ENCODE measurements around the gene MMP13. TPM values are rescaled to one million over a fixed set of nuclear protein-coding genes. Genes with fewer than 3 reads are reported as not detected.
A peak's percentile ranks its signal among the peaks of the same experiment; 100 is the strongest.

MMP13 gene
- polyA plus RNA-seq, 6 donors from 2014 or later, result not detected

DNA sequence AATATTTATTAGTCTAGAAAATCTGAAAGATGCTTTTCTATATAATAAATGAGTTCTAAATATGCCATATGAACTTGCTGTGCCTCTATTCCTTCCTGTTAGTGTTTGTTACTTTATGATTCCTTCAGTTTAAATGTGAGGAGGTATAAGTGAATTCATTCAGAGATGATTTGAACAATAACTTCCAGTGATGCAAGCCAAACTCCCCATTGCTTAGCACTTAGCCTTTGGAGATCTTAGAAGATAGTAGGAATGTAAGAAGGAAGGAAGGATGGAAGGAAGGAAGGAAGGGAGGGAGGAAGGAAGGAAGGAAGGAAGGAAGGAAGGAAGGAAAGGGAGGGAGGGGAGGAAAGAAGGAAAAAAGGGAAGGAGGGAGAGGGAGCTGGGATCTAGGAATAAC lies 25.1 kb downstream of the MMP13 start:
- ATAC-seq (ENCODE audit: low read depth in 2 of 2), result no peak
- no peak overlapping the region for H3K4me3 Mint-ChIP-seq
- H3K9me3 Mint-ChIP-seq, result no peaks in the 10 kb centered on the region
- no peaks in the 10 kb centered on the region for H3K36me3 Mint-ChIP-seq
- DNase-seq, result no peak
- H3K27ac Mint-ChIP-seq, result no peak overlapping the region
- H3K4me1 Mint-ChIP-seq, result no peaks in the 10 kb centered on the region
- peaks cover 0 to 7% (median 7%) of the 10 kb centered on the region in 3 donors for H3K27me3 Mint-ChIP-seq

DNA sequence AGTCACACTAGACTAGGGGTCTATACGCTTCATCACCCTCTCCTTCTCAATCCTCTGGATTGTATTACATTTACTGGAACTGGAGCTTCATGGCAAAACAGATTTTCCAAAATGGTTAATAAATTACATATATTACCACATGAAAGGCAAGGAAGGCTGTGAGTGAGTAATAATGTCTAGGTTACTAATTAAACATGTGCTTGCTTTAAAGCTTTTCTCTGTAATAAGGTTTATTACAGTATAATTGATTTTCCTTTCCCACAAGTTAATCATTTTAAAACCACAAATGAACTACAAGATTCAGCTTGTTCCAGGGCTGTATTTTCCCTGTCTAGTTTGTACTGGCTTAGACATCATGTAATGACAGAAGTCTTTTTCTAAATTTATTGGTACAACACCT lies 25.6 kb downstream of the MMP13 start:
- H3K9me3 Mint-ChIP-seq, result no peaks in the 10 kb centered on the region

DNA sequence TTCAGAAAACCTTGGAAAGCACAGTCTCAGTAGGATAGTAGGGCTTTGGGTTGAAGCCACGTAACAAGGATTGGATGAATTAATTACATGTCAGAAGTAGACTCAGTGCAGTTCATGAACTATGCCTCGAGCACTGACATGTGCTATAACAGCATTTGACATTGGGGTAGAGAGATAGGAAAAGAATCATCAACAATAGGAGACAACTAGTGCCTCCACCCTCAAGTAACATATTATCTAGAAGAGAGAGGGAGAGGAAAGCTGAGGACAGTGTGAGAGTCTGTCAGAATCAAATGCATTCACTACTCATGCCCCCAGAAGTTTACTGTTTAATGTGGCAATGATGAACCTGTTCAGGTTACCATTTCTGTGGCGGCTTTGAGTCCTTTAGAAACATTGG lies 26.4 kb downstream of the MMP13 start:
- H3K36me3 Mint-ChIP-seq, result no peaks in the 10 kb centered on the region
- H3K9me3 Mint-ChIP-seq, result no peaks in the 10 kb centered on the region
- no peaks in the 10 kb centered on the region for H3K4me1 Mint-ChIP-seq
- ATAC-seq (ENCODE audit: low read depth in 2 of 2) (no peak), DNase-seq (no peak)
- no peak overlapping the region for H3K4me3 Mint-ChIP-seq
- peaks cover 5 to 9% (median 5%) of the 10 kb centered on the region in 3 donors for H3K27me3 Mint-ChIP-seq
- H3K27ac Mint-ChIP-seq, result no peak overlapping the region

More for the DNA sequence above, 25.6 kb downstream of the MMP13 start:
- Mint-ChIP-seq H3K4me1 (no peaks in the 10 kb centered on the region), H3K4me3 (no peak overlapping the region), H3K27ac (no peak overlapping the region), H3K36me3 (no peaks in the 10 kb centered on the region), H3K27me3 (peaks cover 0 to 9% (median 5%) of the 10 kb centered on the region in 3 donors)
- ATAC-seq (ENCODE audit: low read depth in 2 of 2), result no peak
- DNase-seq, result no peak

- no peaks in the 10 kb centered on the region for H3K4me1 Mint-ChIP-seq
Measured at GRCh38 chr11:102928247-102928646, 27.3 kb downstream of the MMP13 start.

GRCh38 chr11:102927624-102927990 lies 27.9 kb downstream of the MMP13 start:
- H3K27me3 Mint-ChIP-seq, result peaks cover 10 to 11% (median 10%) of the 10 kb centered on the region in 3 donors
- no peaks in the 10 kb centered on the region for H3K36me3 Mint-ChIP-seq
- H3K4me3 Mint-ChIP-seq, result no peak overlapping the region
- H3K9me3 Mint-ChIP-seq, result peaks cover 0 to 2% (median 0%) of the 10 kb centered on the region in 7 donors
- ATAC-seq (ENCODE audit: low read depth in 2 of 2) (no peak), DNase-seq (no peak)
- no peak overlapping the region for H3K27ac Mint-ChIP-seq
- no peaks in the 10 kb centered on the region for H3K4me1 Mint-ChIP-seq

More at GRCh38 chr11:102928247-102928646, 27.3 kb downstream of the MMP13 start:
- H3K9me3 Mint-ChIP-seq, result peaks cover 0 to under 1% (median 0%) of the 10 kb centered on the region in 7 donors
- H3K4me3 Mint-ChIP-seq, result no peak overlapping the region
- no peak overlapping the region for H3K27ac Mint-ChIP-seq
- ATAC-seq (ENCODE audit: low read depth in 2 of 2), result no peak
- peaks cover 6 to 9% (median 7%) of the 10 kb centered on the region in 3 donors for H3K27me3 Mint-ChIP-seq
- H3K36me3 Mint-ChIP-seq, result no peaks in the 10 kb centered on the region
- no peak for DNase-seq

- Mint-ChIP-seq H3K9me3 (peaks cover 0 to 2% (median 0%) of the 10 kb centered on the region in 7 donors), H3K4me1 (peaks cover 0 to 2% (median 0%) of the 10 kb centered on the region in 3 donors), H3K4me3 (no peak overlapping the region), H3K36me3 (no peaks in the 10 kb centered on the region), H3K27me3 (peaks cover 10 to 14% (median 11%) of the 10 kb centered on the region in 3 donors), H3K27ac (no peak overlapping the region)
- ATAC-seq (ENCODE audit: low read depth in 2 of 2), result no peak
- no peak for DNase-seq
Measured at GRCh38 chr11:102926961-102927623, 28.4 kb downstream of the MMP13 start.

GRCh38 chr11:102926517-102926916 lies 29.0 kb downstream of the MMP13 start:
- Mint-ChIP-seq H3K9me3 (peaks cover 0 to 2% (median 0%) of the 10 kb centered on the region in 7 donors), H3K27me3 (peaks cover 10 to 16% (median 14%) of the 10 kb centered on the region in 3 donors), H3K36me3 (no peaks in the 10 kb centered on the region), H3K4me1 (peaks cover 0 to 5% (median 1%) of the 10 kb centered on the region in 3 donors), H3K4me3 (no peak overlapping the region), H3K27ac (no peak overlapping the region)
- DNase-seq (no peak), ATAC-seq (ENCODE audit: low read depth in 2 of 2) (no peak)

DNA sequence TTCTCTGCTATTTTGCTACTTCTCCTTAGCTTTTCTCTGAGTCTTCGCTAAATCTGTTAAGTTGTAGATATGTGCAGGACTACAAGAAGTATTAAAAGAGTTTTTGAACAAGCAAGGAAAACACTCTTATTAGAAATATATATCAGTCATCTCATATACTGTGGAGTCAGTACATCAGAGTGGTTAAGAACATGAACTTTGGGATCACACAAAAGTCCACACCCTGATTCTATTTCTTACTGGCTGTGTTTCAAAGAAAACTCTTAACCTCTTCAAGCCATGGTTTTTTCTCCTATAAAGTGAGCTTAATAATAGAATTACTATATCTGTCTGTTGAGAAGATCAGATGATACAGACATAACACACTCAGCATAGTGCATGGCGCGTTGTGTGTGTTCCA lies 29.5 kb downstream of the MMP13 start:
- Mint-ChIP-seq H3K4me3 (no peak overlapping the region), H3K36me3 (no peaks in the 10 kb centered on the region), H3K27me3 (peaks cover 10 to 15% (median 13%) of the 10 kb centered on the region in 3 donors), H3K27ac (no peak overlapping the region), H3K4me1 (peaks cover 0 to 9% (median 3%) of the 10 kb centered on the region in 3 donors), H3K9me3 (peaks cover 0 to 2% (median 0%) of the 10 kb centered on the region in 7 donors)
- ATAC-seq (ENCODE audit: low read depth in 2 of 2) (no peak), DNase-seq (no peak)

- no peak overlapping the region for H3K27ac Mint-ChIP-seq
- H3K4me3 Mint-ChIP-seq, result no peak overlapping the region
- ATAC-seq (ENCODE audit: low read depth in 2 of 2) (peak in 1 of 2 donors; percentile 27), DNase-seq (no peak)
- peaks cover 5 to 15% (median 13%) of the 10 kb centered on the region in 3 donors for H3K27me3 Mint-ChIP-seq
- peaks cover 0 to 2% (median 0%) of the 10 kb centered on the region in 7 donors for H3K9me3 Mint-ChIP-seq
- H3K4me1 Mint-ChIP-seq, result peaks cover 6 to 20% (median 7%) of the 10 kb centered on the region in 3 donors
- no peaks in the 10 kb centered on the region for H3K36me3 Mint-ChIP-seq
Measured at GRCh38 chr11:102924851-102925380, 30.6 kb downstream of the MMP13 start.

DNA sequence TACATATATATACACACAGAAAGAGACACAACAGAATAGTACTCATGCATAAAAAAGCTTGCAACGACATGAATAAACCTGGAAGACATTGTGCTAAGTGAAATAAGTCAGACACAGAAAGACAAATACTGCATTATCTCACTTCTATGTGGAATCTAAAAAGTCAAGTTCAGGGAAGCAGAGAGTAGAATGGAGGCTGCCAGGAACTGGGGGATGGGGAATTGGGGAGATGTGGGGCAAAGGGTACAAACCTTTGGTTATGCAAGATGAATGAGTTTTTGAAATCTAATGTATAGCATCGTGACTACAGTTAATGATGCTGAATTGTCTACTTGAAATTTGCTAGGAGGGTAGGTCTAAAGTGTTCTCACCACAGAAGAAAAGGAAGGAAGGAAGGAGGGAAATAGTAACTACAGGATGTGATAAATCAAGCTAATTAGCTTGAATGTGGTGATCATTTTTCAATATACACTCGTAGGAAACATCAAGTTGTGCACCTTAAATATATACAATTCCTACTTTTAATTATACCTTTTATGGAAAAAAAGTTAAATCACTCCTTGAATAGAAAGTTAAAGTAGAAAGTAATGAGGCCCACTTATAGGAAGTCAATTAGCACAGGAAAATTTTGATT lies 33.8 kb downstream of the MMP13 start:
- peaks cover 5 to 25% (median 13%) of the 10 kb centered on the region in 3 donors for H3K27me3 Mint-ChIP-seq
- H3K4me3 Mint-ChIP-seq, result no peak overlapping the region
- no peaks in the 10 kb centered on the region for H3K36me3 Mint-ChIP-seq
- ATAC-seq (ENCODE audit: low read depth in 2 of 2), result no peak
- H3K27ac Mint-ChIP-seq, result no peak overlapping the region
- DNase-seq, result no peak
- H3K4me1 Mint-ChIP-seq, result peaks cover 8 to 24% (median 11%) of the 10 kb centered on the region in 3 donors
- H3K9me3 Mint-ChIP-seq, result peaks cover 0 to 2% (median 0%) of the 10 kb centered on the region in 7 donors

DNA sequence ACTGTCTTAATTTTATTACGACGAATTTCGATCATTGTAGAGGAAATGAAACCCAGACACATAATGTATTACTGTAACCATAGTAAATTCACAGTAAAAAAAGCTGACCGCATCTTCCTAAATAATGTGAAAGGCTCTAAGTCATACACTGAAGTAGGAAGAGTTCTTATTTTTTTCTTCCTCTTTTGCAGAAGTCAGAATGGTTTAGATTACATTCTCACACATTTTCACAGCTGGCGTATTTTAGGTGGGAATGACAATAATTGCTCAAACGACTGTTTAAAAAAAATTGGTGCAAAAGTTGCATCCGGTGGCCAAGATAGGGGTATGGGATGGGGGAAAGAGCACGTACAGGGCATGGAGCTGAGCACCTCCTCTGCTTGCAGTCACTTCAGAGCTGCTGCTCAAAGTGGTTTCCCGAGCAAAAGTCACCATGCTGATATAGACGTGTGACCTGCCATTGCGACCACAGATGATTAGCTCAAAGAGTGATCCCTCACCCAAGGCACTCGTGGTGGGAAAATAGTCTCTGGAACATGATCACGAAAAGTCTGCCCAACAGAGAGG lies 35.3 kb downstream of the MMP13 start:
- Mint-ChIP-seq H3K27me3 (peaks cover 5 to 28% (median 12%) of the 10 kb centered on the region in 3 donors), H3K4me3 (peak overlapping the region in 7 of 8 donors; percentile 6 to 74 (median 32)), H3K4me1 (peaks cover 8 to 24% (median 11%) of the 10 kb centered on the region in 3 donors), H3K36me3 (no peaks in the 10 kb centered on the region), H3K9me3 (peaks cover 0 to 2% (median 0%) of the 10 kb centered on the region in 7 donors), H3K27ac (peak overlapping the region in 3 of 6 donors; percentile 8 to 14 (median 13))
- ATAC-seq (ENCODE audit: low read depth in 2 of 2) (peak; percentile 89 to 92), DNase-seq (peak; percentile 33)

DNA sequence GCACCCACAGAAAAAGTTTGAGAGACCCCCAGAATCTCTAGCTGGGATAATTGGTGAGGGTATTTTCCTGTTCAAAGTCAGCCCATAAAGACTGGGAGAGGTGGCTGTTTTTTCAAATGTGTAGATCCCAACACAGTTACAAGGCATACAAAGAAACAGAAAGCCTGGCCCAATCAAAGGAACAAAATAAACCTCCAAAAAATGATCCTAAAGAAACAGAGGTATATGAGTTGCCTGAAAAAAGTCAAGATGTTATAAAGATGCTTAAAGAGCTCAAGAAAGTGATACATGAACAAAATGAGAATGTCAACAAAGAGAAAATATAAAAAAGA lies 40.5 kb downstream of the MMP13 start:
- Mint-ChIP-seq H3K27me3 (peaks cover 0 to 13% (median 9%) of the 10 kb centered on the region in 3 donors), H3K27ac (no peak overlapping the region), H3K4me3 (no peak overlapping the region), H3K9me3 (no peaks in the 10 kb centered on the region), H3K4me1 (peaks cover 3 to 5% (median 4%) of the 10 kb centered on the region in 3 donors), H3K36me3 (no peaks in the 10 kb centered on the region)
- no peak for ATAC-seq (ENCODE audit: low read depth in 2 of 2)
- no peak for DNase-seq

DNA sequence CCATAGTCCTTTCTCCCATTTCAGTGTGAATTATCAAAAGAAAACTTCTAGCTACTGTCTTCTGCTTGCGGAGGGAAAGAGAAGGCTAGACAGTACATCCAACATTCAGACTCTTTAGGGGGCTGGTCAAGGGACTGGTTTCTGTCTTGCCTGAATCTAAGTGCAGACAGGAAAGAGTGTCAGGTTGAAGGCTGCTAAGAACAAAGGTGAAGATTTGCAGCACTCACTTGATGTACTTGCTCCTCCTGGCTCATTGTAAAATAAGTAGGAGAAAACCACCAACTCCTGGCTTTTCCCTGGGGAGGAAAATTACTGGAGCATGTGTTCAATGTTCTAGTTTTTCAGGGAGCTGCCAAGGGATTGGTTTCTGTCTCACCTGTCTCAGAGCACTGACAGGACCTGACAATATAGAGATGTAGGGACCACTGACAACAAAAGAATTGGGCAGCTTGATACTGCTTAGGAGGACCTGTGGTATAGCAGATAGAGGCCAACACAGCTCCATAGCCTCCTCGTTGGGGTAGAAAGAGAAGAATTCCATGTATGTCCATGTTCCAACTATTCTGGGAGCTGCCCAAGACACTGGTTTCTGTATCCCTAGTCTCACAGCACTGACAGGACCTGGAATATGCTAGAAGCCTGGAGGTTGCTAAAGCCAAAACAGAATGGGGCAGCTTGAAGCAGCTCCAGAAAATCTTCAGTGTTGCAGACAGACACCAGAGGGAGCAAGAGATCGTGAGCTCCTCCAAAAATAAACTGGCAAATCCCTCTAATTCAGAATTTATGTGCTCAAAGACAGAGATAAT lies 41.1 kb downstream of the MMP13 start:
- Mint-ChIP-seq H3K4me3 (no peak overlapping the region), H3K36me3 (no peaks in the 10 kb centered on the region), H3K27ac (no peak overlapping the region), H3K4me1 (no peaks in the 10 kb centered on the region), H3K9me3 (peaks cover 0 to 2% (median 0%) of the 10 kb centered on the region in 7 donors), H3K27me3 (peaks cover 0 to 13% (median 11%) of the 10 kb centered on the region in 3 donors)
- ATAC-seq (ENCODE audit: low read depth in 2 of 2), result no peak
- no peak for DNase-seq

All from naive B cell (primary cell).